ENCODE measurements around the gene TMC5. TPM values are rescaled to one million over a fixed set of nuclear protein-coding genes. Genes with fewer than 3 reads are reported as not detected.

The TMC5 gene
- total and polyA plus RNA-seq, 2 of the 13 experiments (the other 11 are each of a cell fraction or from before 2014, with no cell fraction given) = 0.09 to 0.41 TPM

DNA sequence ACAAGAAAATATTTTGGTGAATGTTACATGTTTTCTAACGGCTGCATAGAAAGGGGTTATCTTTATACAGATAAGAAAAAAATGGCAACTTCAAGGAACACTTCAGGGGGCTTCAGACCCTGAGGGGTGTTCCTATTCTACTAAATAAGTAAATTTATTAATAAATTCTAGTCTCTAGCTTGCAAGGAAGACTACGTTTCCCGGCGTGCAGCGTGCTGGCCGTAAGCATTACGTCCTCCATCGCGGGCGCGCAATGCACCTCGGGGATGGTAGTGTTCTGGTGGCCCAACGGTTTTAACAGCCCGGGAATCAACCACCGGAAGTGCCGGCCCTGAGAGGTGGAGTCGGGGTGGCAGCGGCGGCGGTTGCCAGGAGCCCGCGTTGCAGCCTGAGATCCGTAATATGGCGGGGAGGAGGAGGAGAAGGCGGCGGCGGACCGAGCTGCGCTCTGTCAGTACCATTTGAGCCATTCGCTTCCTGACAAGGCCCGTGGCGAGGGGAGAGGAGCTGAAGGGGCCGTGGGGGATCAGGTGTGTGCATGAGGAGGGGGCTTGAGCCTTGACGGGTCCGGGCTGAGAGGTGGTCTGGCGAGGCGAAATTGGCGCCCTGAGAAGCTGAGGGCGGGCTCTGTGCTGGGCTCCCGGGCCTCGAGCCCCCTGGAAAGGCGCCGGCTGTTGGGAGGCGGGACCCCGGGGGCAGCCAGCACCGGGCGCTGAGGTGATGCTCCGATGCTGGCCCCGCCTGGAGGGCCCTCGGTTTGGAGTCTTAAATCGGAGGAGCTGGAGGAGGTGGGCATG, 106.1 kb downstream of the TMC5 start, which contains the start of gene CCP110 (continued):
- TF ChIP-seq, protein P1, sequence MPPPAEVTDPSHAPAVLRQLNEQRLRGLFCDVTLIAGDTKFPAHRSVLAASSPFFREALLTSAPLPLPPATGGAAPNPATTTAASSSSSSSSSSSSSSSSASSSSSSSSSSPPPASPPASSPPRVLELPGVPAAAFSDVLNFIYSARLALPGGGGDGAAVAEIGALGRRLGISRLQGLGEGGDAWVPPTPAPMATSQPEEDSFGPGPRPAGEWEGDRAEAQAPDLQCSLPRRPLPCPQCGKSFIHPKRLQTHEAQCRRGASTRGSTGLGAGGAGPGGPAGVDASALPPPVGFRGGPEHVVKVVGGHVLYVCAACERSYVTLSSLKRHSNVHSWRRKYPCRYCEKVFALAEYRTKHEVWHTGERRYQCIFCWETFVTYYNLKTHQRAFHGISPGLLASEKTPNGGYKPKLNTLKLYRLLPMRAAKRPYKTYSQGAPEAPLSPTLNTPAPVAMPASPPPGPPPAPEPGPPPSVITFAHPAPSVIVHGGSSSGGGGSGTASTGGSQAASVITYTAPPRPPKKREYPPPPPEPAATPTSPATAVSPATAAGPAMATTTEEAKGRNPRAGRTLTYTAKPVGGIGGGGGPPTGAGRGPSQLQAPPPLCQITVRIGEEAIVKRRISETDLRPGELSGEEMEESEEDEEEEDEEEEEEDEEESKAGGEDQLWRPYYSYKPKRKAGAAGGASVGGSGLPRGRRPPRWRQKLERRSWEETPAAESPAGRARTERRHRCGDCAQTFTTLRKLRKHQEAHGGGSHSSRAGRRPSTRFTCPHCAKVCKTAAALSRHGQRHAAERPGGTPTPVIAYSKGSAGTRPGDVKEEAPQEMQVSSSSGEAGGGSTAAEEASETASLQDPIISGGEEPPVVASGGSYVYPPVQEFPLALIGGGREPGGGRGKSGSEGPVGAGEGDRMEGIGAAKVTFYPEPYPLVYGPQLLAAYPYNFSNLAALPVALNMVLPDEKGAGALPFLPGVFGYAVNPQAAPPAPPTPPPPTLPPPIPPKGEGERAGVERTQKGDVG (CRISPR knock-in tag; IDR thresholded peaks at IDR 0.05; ENCODE audit: borderline replicate concordance) = no peak; the same call in 1 of the 2 replicates
- TF ChIP-seq ZMYM4 (CRISPR knock-in tag; IDR thresholded peaks at IDR 0.05) = peak; percentile 71; the same call in 1 of the 2 replicates
- TF ChIP-seq, protein P2, sequence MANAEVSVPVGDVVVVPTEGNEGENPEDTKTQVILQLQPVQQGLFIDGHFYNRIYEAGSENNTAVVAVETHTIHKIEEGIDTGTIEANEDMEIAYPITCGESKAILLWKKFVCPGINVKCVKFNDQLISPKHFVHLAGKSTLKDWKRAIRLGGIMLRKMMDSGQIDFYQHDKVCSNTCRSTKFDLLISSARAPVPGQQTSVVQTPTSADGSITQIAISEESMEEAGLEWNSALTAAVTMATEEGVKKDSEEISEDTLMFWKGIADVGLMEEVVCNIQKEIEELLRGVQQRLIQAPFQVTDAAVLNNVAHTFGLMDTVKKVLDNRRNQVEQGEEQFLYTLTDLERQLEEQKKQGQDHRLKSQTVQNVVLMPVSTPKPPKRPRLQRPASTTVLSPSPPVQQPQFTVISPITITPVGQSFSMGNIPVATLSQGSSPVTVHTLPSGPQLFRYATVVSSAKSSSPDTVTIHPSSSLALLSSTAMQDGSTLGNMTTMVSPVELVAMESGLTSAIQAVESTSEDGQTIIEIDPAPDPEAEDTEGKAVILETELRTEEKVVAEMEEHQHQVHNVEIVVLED (CRISPR knock-in tag; IDR thresholded peaks at IDR 0.05; ENCODE audit: borderline replicate concordance) = peak; percentile 98
- TF ChIP-seq, protein P3, sequence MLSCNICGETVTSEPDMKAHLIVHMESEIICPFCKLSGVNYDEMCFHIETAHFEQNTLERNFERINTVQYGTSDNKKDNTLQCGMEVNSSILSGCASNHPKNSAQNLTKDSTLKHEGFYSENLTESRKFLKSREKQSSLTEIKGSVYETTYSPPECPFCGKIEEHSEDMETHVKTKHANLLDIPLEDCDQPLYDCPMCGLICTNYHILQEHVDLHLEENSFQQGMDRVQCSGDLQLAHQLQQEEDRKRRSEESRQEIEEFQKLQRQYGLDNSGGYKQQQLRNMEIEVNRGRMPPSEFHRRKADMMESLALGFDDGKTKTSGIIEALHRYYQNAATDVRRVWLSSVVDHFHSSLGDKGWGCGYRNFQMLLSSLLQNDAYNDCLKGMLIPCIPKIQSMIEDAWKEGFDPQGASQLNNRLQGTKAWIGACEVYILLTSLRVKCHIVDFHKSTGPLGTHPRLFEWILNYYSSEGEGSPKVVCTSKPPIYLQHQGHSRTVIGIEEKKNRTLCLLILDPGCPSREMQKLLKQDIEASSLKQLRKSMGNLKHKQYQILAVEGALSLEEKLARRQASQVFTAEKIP (CRISPR knock-in tag; IDR thresholded peaks at IDR 0.05; ENCODE audit: borderline replicate concordance) = no peak
- TF ChIP-seq ZNF207 (IDR thresholded peaks at IDR 0.05; ENCODE audit: borderline replicate concordance) = no peak
- peak; percentile 76 for TF ChIP-seq SALL1 (CRISPR knock-in tag; IDR thresholded peaks at IDR 0.05)
- TF ChIP-seq, protein P4, sequence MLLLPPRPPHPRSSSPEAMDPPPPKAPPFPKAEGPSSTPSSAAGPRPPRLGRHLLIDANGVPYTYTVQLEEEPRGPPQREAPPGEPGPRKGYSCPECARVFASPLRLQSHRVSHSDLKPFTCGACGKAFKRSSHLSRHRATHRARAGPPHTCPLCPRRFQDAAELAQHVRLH (CRISPR knock-in tag; IDR thresholded peaks at IDR 0.05; ENCODE audit: borderline replicate concordance, low read depth) = peak; percentile 74
- TF ChIP-seq STAT5B (CRISPR knock-in tag; IDR thresholded peaks at IDR 0.05) = no peak
- TF ChIP-seq GATAD1 (CRISPR knock-in tag; IDR thresholded peaks at IDR 0.05) = peak; percentile 83
- peak; percentile 97 for TF ChIP-seq HDAC1 (CRISPR knock-in tag; IDR thresholded peaks at IDR 0.05)
- peak; percentile 82; the same call in 1 of the 2 replicates for TF ChIP-seq REPIN1 (CRISPR knock-in tag; IDR thresholded peaks at IDR 0.05; ENCODE audit: borderline replicate concordance, low read depth)
- no peak for TF ChIP-seq RERE (CRISPR knock-in tag; IDR thresholded peaks at IDR 0.05; ENCODE audit: low read depth)
- no peak for TF ChIP-seq ZEB1 (IDR thresholded peaks at IDR 0.05; ENCODE audit: insufficient replicate concordance, low read depth)
- peak; percentile 53; the same call in 1 of the 2 replicates for TF ChIP-seq ZFY (CRISPR knock-in tag; IDR thresholded peaks at IDR 0.05)
- TF ChIP-seq GFI1 (CRISPR knock-in tag; IDR thresholded peaks at IDR 0.05; ENCODE audit: borderline replicate concordance) = no peak; the same call in 1 of the 2 replicates
- TF ChIP-seq NR2F2 (IDR thresholded peaks at IDR 0.05; ENCODE audit: borderline replicate concordance, low read depth) = no peak
